OCI-LY7 (cell line): Measurements from ENCODE around the gene CMIP. TPM values are rescaled to one million over a fixed set of nuclear protein-coding genes. Genes with fewer than 3 reads are reported as not detected.

Experiments used
- BruUV-seq: library from RNA; stranded (reverse); fragments of 400-500 nt; replicated peaks from 2 replicates; lab custom pipeline; 2021; lab: Mats Ljungman, UMichigan
- CTCF ChIA-PET: fragments of 300-600 bp; sonication (Branson Sonifier 250); formaldehyde crosslinking; loops from one replicate; lab custom pipeline; 2022; ENCODE audit warnings: antibody characterized with exemption; ENCODE audit not compliant: unreplicated experiment; lab: Charles Lee
- POLR2A ChIA-PET: fragments of 300-600 bp; sonication (Branson Sonifier 250); formaldehyde crosslinking; loops from one replicate; lab custom pipeline; 2022; ENCODE audit warnings: antibody characterized with exemption; lab: Charles Lee
- DNase-seq: peaks from one replicate; pipeline ENCODE4 v3.0.0-alpha.2; 2015; ENCODE audit warnings: low spot score
- H2AFZ ChIP-seq: fragments of 200-600 bp; sonication (generic), shearing (Covaris generic); 2 replicates; pipeline ENCODE4 v1.6.1; 2014; ENCODE audit warnings: mild to moderate bottlenecking, antibody characterized with exemption, low read length, moderate library complexity
- H3K27ac ChIP-seq: fragments of 200-600 bp; sonication (generic); 2 replicates; pipeline ENCODE4 v1.5.1; 2014; ENCODE audit warnings: mixed run types, low read depth, mild to moderate bottlenecking, moderate library complexity, low read length, inconsistent platforms; ENCODE audit not compliant: poor library complexity, severe bottlenecking
- H3K36me3 ChIP-seq: fragments of 200-600 bp; sonication (generic); 2 replicates; pipeline ENCODE4 v1.6.1; 2014; ENCODE audit warnings: mild to moderate bottlenecking, antibody characterized with exemption, low read length, moderate library complexity, mixed read lengths; ENCODE audit not compliant: insufficient read depth
- H3K4me1 ChIP-seq: fragments of 200-600 bp; sonication (generic); 2 replicates; pipeline ENCODE4 v1.5.1; 2014; ENCODE audit warnings: mild to moderate bottlenecking, low read length; ENCODE audit not compliant: insufficient read depth, poor library complexity, severe bottlenecking
- H3K4me2 ChIP-seq: fragments of 200-600 bp; sonication (generic); 2 replicates; pipeline ENCODE4 v1.6.1; 2014; ENCODE audit warnings: mild to moderate bottlenecking, low read length
- H3K4me3 ChIP-seq: fragments of 200-600 bp; sonication (generic); 2 replicates; pipeline ENCODE4 v1.5.1; 2014; ENCODE audit warnings: mild to moderate bottlenecking, low read depth, low read length; ENCODE audit not compliant: poor library complexity, severe bottlenecking
- H3K79me2 ChIP-seq: fragments of 200-600 bp; sonication (generic); 2 replicates; pipeline ENCODE4 v1.6.1; 2016; ENCODE audit warnings: low read depth, mild to moderate bottlenecking, low read length, moderate library complexity, mixed read lengths; ENCODE audit not compliant: insufficient read depth
- H3K9me2 ChIP-seq: fragments of 200-600 bp; sonication (generic); 2 replicates; pipeline ENCODE4 v1.6.1; 2016; ENCODE audit warnings: mild to moderate bottlenecking, low read length, mixed read lengths; ENCODE audit not compliant: insufficient read depth
- H3K9me3 ChIP-seq: fragments of 200-600 bp; sonication (generic); 2 replicates; pipeline ENCODE4 v1.6.1; 2014; ENCODE audit warnings: mild to moderate bottlenecking, mixed run types, low read length, mixed read lengths
- H4K20me1 ChIP-seq: fragments of 200-600 bp; sonication (generic); 2 replicates; pipeline ENCODE4 v1.6.1; 2014; ENCODE audit warnings: mild to moderate bottlenecking, antibody characterized with exemption, low read length, moderate library complexity, mixed read lengths; ENCODE audit not compliant: insufficient read depth
- CTCF ChIP-seq: fragments of 200-600 bp; sonication (generic); conservative IDR thresholded peaks from 2 replicates; pipeline ENCODE4 v1.5.1; 2014; ENCODE audit warnings: mild to moderate bottlenecking, antibody characterized with exemption, low read length, moderate library complexity, mixed read lengths
- EZH2phosphoT487 ChIP-seq: fragments of 200-600 bp; sonication (generic); IDR thresholded peaks from 2 replicates; pipeline ENCODE4 v1.6.1; 2018; ENCODE audit warnings: low read depth, borderline replicate concordance, mild to moderate bottlenecking, mixed run types, antibody characterized with exemption, low read length, moderate library complexity, mixed read lengths
- intact Hi-C: fragments of 100-400 bp; cut with micrococcal nuclease; formaldehyde crosslinking; loops from one replicate; pipeline ENCODE4 v1.10.0; 2022; ENCODE audit not compliant: unreplicated experiment
- total RNA-seq, 2 experiments: library from RNA; depleted of rRNA in 1 of 2; stranded (reverse); fragments of >200 nt in 1 of 2; shearing (Covaris generic) in 1 of 2; gene quantifications; 2 replicates each; pipeline ENCODE4 v1.2.3, GENCODE V29; 2014 to 2022

CMIP gene
- total RNA-seq, 2 experiments from 2014 or later = 15.4 to 70.3 TPM

- Histone ChIP-seq H3K79me2 (peaks cover 15% of the 10 kb centered on the region; the same call in 1 of the 2 replicates), H3K9me2 (no peaks in the 10 kb centered on the region), H3K4me3 (no peak overlapping the region), H3K4me1 (peaks cover 29% of the 10 kb centered on the region), H3K36me3 (peaks cover 46% of the 10 kb centered on the region), H3K4me2 (no peak overlapping the region), H3K9me3 (no peaks in the 10 kb centered on the region), H3K27ac (no peak overlapping the region), H2AFZ (no peak overlapping the region), H4K20me1 (no peaks in the 10 kb centered on the region)
- DNase-seq = no peak
- ChIA-PET CTCF (no interaction called here), POLR2A (interaction anchor here (1.1 kb wide), 1 partner anchor 37 kb away, joined by 3 read pairs; no protein-coding TSS in a partner anchor)
- BruUV-seq = no TSS peak
- intact Hi-C loops = no loop called here
- TF ChIP-seq EZH2phosphoT487 (no peak), CTCF (no peak)
Measured at GRCh38 chr16:81755915-81756614, 311.5 kb downstream of the CMIP start.

- DNase-seq = no peak
- intact Hi-C loops = no loop called here
- H2AFZ ChIP-seq = no peak overlapping the region
Measured at GRCh38 chr16:81756615-81757356, 312.2 kb downstream of the CMIP start.

More at GRCh38 chr16:81756615-81757356, 312.2 kb downstream of the CMIP start:
- Histone ChIP-seq H4K20me1 (no peaks in the 10 kb centered on the region), H3K36me3 (peaks cover 52% of the 10 kb centered on the region), H3K4me2 (no peak overlapping the region), H3K9me2 (no peaks in the 10 kb centered on the region), H3K79me2 (peaks cover 9% of the 10 kb centered on the region; the same call in 1 of the 2 replicates), H3K4me3 (no peak overlapping the region), H3K4me1 (peaks cover 22% of the 10 kb centered on the region), H3K9me3 (no peaks in the 10 kb centered on the region), H3K27ac (no peak overlapping the region)
- ChIA-PET CTCF (interaction anchor here (0.7 kb wide), 1 partner anchor 14 kb away, joined by 6 read pairs; no protein-coding TSS in a partner anchor), POLR2A (interaction anchor here (0.7 to 3.2 kb wide), 5 partner anchors 16 to 708 kb away, joined by 3 to 16 read pairs (median 3); no protein-coding TSS in a partner anchor)
- no peak for TF ChIP-seq CTCF
- TF ChIP-seq EZH2phosphoT487 = no peak
- BruUV-seq = no TSS peak
